Hepatocyte (in vitro differentiated cells): Measurements from ENCODE around the gene TRAPPC12.

Source experiments
- EZH2 ChIP-seq: fragments of 200-600 bp; sonication (generic); IDR thresholded peaks from 2 replicates; pipeline ENCODE4 v1.6.1; 2016; ENCODE audit warnings: antibody characterized with exemption, mild to moderate bottlenecking, borderline replicate concordance
- TF ChIP-seq, protein P1 (sequence below): fragments of 200-600 bp; sonication (generic); IDR thresholded peaks from 2 replicates; pipeline ENCODE4 v1.5.1; 2016; ENCODE audit warnings: antibody characterized with exemption, mild to moderate bottlenecking; ENCODE audit not compliant: poor library complexity

DNA sequence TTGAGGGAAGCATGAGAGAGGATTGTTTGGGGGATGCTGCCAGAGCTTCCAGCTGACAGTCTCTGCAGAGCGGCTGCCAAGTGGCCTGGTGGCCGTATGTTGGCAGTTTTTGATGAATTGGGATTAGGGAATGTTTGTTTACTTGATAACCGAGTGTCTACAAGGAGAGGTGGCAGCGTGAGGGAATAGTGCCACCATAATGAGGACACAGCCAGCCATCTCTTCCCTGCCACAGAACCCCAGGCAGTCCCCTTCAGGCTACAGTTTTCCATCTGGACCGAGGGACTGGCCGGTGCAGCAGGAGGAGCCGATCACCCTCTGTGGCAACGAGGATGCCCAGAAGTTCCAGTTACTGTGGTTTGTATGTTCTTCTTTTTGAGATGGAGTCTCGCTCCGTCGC lies 55.2 kb downstream of the TRAPPC12 start:
- TF ChIP-seq, protein P1, sequence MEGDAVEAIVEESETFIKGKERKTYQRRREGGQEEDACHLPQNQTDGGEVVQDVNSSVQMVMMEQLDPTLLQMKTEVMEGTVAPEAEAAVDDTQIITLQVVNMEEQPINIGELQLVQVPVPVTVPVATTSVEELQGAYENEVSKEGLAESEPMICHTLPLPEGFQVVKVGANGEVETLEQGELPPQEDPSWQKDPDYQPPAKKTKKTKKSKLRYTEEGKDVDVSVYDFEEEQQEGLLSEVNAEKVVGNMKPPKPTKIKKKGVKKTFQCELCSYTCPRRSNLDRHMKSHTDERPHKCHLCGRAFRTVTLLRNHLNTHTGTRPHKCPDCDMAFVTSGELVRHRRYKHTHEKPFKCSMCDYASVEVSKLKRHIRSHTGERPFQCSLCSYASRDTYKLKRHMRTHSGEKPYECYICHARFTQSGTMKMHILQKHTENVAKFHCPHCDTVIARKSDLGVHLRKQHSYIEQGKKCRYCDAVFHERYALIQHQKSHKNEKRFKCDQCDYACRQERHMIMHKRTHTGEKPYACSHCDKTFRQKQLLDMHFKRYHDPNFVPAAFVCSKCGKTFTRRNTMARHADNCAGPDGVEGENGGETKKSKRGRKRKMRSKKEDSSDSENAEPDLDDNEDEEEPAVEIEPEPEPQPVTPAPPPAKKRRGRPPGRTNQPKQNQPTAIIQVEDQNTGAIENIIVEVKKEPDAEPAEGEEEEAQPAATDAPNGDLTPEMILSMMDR = no peak
- TF ChIP-seq EZH2 = no peak
